HG03280 (cell line): Measurements from ENCODE around the gene THSD4.

Experiments
- ATAC-seq: cut with Tn5 transposase; IDR thresholded peaks from one replicate; pipeline ENCODE4 v1.9.1; 2021; ENCODE audit warnings: mild to moderate bottlenecking, moderate library complexity; ENCODE audit not compliant: unreplicated experiment

The THSD4 gene

DNA sequence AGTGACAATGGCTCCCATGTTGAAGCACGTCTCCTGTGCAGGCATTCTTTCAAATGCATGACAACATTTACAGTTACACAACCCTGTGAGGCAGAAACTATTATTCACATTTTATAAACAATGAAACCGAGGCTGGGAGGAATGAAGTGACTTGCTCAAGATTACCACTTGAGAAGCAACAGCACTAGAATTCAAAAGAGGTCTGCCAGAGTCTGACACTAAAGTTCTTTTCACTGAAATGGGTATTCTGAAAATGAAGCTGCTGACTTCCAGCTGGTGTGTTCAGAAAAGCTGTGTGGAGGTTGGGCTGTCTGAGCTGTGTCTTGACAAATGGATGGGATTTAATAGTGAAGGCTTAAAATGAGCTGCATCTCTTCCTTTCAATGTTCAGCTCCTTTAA lies 104.4 kb downstream of the THSD4 start:
- no peak for ATAC-seq

DNA sequence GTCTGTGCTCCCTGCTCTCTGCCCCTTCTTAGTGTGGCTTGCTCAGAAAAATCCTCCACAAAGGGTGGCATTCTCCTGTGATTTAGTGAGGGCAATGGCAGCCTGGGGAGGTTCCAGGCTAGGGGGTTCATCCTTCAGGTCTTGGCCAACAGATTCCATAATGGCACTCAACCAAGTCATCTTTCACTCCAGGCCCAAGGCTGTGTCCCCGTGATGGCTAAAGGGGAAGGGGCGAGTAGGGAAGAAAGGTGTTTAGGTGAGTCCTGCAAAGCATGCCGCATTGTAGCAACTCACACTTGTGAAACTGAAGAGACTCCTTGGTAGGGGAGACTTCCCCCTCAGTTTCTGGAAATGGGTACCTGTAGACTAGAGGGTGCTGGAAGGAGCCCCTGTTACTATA lies 105.6 kb downstream of the THSD4 start:
- ATAC-seq, result no peak

DNA sequence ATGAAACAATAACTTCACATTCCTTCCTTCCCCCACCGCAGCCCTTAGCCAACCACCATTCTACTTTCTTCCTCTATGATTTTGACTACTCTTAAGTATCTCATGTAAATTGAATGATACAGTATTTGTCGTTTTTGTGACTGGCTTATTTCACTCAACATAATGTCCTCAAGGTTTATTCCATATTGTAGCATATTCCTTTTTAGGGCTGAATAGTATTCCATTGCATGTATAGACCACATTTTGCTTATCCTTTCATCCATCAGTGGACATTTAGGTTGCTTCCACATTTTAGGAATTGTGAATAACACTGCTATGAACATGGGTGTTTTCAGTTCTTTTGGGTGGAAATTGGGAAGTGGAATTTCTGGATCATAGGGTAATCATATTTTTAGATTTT lies 106.1 kb downstream of the THSD4 start:
- ATAC-seq, result no peak

DNA sequence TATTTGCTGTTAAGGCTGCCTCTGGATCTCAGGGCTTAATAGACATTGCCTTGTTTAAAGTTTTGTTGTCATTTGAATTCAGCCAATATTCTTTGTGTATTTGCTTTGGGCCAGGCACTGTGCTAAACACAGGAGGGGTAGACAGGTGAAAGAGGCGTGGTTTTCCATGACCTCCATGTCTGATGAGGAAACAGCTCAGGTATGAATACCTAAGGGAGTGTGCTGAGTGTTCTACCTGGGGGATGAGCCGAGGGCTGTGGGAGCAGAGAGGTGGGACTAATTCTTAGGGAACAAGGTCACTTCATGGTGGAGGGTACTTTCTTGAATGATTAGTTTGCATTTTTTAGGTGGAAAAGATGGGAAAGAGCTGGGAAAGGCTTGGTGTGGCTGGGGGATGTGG lies 108.2 kb downstream of the THSD4 start:
- ATAC-seq, result no peak

DNA sequence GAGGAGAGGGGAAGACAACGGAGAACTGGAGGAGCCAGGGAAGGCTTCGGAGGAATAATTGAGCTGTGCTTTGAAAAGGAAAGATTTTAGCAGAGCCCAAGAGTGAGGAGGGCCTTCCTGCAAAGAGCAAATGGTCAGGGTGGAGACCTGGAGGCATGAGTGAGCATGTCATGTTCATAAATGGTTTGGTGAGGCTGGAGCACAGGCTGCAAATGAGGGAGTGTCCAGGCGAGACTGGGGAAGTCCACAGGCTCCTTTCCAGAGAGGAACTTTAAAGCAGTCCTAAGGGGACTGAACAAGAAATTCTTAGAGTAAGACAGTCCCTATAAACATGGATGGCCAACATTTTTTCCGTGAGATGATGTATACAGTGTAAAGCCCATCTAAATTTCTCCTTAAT lies 108.8 kb downstream of the THSD4 start:
- ATAC-seq, result no peak

DNA sequence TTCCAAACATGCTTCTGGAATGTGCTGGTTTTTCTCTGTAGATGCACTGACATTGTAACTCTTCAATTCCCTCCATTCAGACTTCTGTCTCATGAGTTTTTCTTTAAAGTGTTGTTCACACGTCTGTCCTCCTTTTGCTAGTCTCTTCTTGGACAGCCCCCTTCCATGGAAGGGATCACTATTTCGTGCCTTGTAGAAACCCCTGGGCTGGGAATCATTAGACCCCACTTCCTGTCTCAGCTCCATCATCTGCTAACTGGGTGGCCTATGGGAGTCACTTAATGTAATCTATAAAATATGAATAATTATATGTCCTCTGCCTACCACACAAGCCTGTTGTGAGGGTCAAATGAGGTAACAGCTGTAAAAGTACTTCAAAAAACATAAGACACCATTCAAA lies 110.6 kb downstream of the THSD4 start:
- ATAC-seq, result no peak

DNA sequence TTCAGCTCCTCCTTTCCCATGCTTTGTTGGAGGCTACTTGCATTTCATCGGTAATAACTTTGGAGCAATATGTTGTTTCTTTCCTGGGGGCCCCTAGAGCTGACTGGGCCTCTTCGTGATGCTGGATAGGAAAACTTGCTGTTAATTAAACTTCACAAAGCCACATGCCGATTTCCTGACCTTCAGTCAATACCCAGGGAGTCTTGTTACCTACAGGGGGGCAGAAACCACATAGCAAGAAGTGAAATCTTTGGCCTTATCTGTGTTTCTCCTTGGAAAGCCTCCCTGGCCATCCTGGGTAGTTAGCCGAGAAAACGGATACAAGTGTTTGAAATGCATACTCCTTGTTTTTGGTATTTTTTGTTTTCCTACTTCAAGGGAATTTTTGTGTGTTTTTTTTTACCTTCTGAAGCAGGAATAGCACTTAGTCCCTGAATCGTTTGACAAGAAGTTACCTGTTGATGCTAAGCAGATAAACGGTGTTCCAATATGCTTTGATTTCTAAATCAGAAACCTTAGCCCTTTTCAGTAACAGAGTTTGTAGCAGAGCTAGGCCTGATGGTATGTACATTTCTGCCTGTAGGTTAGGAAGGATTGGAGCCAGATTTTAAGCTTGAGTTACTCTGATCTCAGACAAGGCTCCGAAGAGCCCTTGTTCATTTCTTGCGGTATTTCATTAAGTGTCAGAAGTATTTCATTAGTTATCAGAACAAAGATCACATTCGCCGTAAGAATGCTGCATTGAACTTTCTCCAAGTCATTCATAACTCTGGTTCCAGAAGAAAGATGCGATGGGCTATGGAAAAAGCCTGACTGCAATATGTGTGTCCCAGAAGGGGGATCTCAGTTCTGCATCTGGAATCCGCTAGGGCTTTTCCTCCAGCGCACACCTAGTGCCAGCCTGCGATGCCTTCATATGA lies 111.5 kb downstream of the THSD4 start:
- ATAC-seq, result no peak

DNA sequence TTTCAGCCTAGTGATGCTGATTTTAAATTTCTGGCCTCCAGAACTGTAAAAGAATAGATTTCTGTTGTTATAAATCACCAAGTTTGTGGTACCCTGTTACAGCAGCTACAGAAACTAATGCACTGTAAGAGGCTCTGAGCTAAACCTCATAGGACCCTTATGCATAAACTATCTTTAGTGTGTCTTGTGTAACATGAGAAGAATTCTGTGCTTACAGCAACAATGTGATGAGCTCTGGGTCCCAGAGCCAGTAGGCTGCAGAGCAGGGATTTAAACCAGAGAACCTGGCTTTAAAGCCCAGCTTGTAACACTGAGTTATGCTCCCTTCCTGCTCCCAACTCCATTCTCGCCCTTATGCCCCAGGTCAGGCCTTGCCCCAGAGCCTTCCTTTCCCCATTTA lies 113.1 kb downstream of the THSD4 start:
- ATAC-seq, result no peak

DNA sequence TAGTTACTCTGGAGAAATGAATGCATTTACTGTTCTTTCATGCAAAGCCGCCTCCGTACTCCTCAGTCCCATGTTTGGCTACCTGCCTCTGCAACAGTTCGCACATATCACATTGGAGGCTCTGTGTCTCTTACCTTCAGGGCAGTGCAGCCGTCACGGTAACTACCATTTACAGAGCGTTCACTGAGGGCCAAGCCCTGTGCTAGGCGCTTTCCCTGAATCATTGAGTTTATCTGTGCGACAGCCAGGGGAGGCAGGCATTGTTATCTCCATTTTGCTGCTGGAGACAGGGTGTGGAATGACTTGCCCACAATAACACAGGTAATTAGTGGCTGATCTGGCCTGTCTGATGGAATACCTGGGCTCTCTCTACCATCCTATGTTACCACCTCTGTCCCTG lies 115.0 kb downstream of the THSD4 start:
- no peak for ATAC-seq

DNA sequence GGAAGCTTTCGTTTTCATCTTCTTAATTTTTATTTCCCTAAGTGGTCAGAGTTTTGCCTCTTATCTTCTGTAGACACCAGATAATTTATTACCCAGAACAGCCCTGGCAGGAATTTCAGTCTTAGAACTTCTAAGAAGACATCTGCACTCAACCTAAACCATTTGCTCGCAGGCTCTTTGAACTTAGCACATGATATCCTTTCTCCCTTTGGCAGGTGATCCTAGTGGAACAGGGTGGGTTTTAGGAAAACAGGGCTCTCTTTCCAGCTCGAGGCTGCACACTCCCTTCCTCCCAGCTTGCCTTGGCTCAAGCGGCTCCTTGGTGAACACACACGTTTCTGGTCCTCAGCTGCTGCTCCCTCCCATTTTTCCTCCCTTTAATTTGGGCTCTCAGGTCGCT lies 116.5 kb downstream of the THSD4 start:
- no peak for ATAC-seq

DNA sequence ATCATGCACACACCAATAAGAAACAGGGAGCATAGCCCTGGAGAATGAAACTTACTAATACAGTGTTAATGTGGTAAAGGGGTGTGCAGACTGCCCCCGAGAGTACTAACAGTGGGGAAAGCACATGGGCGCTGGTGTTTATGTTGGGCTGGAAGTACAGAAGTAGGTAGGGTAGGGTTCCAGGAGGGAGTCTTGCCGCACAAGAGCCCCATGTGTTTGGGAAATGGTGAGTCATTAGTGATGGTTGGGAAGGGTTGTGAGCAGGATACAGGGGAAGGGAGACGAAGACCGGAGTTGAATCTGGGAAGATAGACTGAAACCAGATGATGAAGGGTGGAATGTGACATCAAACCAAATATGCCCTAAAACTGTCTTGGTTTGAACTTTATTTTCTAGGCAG lies 117.1 kb downstream of the THSD4 start:
- no peak for ATAC-seq

DNA sequence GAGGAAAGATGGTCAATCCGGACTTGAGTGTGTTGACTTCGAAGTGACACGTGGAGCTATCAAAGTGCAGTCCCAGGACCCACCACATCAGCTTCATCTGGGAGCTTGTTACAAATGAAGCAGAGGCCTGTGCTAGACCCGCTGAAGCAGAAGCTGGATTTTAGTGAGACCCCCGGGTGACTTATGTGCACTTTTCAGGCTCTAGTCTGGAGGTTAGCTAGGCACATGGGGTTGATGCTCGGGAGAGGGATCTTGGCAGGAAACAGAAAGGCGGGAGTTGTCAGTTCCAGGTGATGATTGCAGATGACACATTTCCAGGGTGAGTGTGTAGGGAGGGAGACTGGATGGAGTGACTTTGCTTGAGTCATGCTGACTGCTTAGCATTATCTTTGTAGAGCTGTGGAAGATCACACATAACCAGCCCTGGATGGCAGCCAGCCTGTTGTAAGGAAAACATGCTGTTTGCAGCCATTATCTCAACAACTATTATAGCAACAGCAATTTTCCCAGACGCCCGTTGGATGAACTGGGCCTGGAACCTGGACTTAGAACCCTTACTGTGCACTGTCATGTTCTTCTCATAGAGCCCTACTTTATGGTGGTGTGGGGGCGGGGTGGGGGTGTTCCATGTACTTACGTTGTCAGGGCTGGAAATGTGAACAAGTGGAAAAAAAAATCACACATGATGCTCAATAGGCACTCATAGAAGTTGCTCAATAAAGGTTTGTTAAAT lies 122.4 kb downstream of the THSD4 start:
- no peak for ATAC-seq

DNA sequence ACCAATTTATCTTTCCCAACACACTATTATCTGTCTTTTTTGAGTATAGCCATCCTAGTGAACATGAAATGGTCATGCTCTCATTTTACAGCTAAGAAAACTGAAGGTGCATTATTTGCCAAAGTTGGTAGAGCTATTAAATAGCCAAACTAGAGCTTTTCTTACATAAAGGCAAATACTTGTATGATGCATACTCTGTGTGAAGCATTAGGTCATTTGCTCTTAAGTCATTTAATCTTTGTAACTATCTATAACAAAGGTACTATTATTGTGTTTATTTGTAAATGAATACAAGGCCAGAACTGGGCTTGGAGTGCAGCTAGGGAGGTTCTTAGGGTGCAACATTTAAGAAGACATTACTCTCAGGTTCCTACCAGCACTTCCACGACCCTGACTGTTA lies 123.7 kb downstream of the THSD4 start:
- ATAC-seq, result no peak

DNA sequence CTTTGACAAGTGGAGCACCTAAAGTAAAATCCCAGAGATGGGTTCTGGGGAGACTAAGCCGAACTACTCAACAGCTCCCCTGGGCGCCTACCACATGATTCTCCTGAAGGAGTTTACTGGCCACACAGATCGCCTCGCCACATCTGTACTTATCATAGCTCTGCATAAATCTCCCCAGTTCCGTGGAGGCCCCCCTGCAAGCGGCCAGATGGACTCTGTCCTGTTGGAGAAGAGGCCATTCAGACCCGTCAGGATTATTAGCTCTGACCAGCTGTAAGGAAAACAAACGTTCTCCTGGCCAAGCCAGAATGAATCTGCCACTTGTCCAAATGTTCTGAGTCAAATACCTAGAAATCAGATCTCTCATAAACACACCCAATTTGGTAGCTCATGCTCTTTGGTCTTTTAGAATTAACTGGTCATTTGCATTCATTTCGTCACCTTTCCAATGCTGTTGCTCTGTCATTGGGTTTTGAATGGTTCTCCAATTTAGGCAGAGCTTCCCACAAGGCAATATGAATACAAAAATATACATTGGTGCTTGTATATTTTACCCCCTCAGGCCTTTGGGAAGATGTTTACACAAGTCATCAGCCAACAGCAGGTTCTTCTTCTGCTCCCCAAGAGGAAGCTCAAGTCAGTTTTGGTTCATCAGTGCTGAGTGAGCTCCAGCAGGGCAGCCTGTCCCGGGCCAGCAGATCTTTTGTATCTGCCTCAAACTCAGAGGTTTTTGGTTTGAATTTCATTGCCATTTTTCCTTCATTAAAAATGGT lies 124.5 kb downstream of the THSD4 start:
- ATAC-seq, result no peak

DNA sequence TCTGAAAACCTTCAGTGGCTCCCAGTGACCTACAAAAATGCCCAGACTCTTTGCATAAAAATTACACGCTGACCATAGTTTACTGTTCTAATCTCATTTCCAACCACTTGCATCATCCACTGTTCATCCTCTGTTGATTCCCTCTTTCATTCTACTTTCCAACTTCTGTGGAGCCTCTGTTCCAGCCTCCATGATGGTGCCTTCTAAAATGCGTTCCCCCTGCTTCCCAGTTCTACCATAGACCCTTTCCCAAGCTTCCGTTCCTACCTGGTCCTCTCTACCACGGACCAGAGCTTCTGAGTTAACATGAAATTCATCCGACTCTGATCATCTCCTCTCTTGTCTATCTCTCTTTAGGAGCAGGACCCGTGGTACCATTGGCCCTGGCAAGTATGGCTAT lies 127.0 kb downstream of the THSD4 start:
- no peak for ATAC-seq

DNA sequence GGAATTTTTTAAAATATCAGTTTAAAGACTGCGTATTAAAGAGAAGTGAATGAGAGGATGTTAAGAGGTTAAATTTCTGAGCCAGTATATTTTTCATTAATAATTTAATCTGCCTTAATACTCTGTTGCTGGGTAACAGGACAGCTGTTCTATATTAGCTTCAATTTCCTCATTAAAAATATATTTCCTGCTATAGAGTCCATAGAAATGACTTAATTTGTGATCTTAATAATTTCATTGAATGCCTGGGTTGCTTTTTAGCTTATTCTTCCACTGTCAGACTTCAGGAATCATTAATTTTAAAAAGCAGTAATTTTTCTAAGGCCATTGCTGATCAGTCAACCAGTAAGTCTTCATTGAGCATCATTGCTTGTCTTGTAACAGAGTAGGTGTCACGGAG lies 129.0 kb downstream of the THSD4 start:
- no peak for ATAC-seq

DNA sequence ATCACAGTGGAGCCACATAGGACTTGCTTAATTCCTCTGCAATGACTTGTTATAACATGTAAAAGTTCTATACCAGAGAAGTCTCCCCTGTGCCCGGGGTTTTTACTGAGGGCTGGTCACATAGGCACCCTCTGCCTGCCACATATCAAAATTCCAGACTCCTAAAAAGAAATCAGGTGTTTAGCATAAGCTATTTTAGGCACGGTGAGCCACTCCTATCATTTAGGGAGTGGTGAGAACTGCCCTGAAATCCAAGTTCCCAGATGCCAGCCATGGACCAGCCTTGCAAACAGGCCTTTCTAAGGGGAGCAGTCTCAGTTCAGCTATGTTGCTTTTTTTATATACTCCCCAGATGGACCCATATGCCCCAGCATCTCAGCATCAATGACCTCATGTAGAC lies 130.3 kb downstream of the THSD4 start:
- no peak for ATAC-seq

DNA sequence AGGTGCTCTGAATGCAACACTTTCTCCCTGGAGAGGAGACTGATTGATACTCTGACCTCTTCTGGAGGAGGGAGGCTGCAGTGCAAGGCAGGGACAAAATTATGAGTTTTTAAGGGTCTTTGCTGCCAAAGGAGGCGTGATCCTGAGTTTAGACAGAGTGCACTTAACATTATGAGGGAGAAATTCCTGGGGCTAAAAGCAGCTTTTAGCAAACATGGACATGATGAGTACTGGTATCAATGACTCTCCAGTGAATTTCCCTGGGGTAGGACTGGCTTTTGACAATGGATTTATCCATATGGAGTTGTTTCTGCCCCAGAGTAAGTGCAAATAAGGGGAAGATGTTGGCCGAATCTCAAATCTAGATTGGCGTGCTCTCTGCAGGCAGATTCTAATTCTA lies 133.1 kb downstream of the THSD4 start:
- ATAC-seq, result no peak

DNA sequence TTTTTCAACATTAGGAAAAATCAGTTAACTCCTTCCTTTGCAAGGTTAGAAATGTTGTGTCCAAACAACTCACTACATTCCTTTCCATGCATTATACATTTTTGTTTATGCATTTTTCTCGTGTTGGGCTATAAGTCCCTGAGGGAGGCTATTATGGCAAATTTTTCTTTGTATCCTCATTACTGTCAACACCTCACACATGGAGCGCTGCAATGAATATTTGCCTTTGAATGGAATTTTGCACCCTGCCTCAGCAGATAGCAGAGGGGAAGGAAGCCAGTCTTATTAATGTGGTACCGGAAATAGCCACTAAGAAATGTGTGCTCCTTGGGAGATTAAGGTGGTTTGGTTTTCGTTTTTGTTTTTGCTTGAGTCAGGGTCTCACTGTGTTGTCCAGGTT lies 134.7 kb downstream of the THSD4 start:
- ATAC-seq, result no peak

DNA sequence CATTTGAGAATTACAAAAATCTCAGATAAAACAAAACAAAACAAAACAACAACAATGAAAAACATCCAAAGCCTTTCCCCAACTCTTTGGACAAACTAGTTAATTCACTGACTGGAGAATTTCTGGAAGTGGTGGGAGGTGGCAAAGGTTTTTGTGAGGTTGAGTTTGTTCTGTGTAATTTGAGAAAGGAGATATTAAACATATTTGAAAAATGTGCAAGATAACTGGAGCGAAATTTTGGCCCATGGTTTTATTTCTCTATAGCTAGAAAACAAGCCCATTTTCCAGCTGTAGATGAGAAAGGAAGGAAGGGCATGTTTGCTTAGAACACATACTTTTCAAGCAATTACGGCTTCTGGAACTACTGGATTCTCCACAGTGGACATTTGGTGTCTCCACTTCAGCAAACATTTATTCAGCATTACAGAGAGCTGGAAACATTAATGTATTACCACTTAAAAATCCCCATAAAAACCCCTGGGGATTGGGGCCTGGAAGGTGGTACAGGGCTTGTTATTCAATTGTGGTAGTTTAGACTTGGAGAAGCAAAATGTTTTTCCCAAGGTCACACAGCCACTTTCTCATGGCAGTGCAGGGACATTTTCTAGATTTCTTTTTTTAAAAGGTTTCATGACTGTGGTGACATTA lies 135.8 kb downstream of the THSD4 start:
- no peak for ATAC-seq

DNA sequence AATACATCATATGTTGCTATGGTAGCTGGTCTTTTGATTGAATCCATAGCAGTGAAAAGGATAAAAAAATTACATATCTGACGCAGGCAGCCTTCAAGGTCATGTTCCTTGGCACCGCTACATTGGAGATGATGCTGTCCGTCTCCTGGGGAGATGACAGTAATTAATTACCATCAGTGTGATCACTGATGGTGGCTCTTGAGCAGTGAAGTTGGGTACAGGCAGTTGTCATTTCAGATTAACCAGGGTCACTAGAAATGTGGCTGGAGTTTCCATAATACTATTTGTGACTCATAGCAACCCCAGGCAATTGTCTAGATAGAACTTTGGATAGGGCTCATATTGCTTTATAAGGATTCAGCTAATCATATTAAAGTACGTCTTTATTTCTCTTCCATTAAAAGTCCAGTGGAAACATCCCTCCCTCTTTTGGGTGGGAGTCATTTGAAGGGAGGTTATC lies 136.3 kb downstream of the THSD4 start:
- no peak for ATAC-seq
